ENCODE data around the gene IRF2BP1. TPM values are rescaled to one million over a fixed set of nuclear protein-coding genes. Genes with fewer than 3 reads are reported as not detected.

IRF2BP1 gene
- total RNA-seq, 1 experiment from 2014 or later = 24.7 TPM

- ChIA-PET CTCF (interaction anchor here (0.7 to 1.5 kb wide), 4 partner anchors 18 to 213 kb away, joined by 3 to 6 read pairs (median 4); no protein-coding TSS in a partner anchor), POLR2A (ENCODE audit: unreplicated experiment) (interaction anchor here (0.5 to 1.0 kb wide), 10 partner anchors 39 to 409 kb away, joined by 3 to 10 read pairs (median 4); partner anchors contain the start of genes CCDC61 and MYPOP)
- Histone ChIP-seq H3K27me3 (ENCODE audit: insufficient read depth, low read depth) (peaks cover 47% of the 10 kb centered on the region), H3K4me2 (peak within 1 kb of the TSS; percentile 75), H3K4me1 (replicated peaks; ENCODE audit: insufficient read depth) (peaks cover 15% of the 10 kb centered on the region), H3K9me3 (ENCODE audit: insufficient read depth, low read depth) (no peaks in the 10 kb centered on the region), H3K4me3 (peak within 1 kb of the TSS; percentile 67; the same call in 1 of the 2 replicates), H3K9me2 (ENCODE audit: insufficient read depth) (no peaks in the 10 kb centered on the region), H3K36me3 (ENCODE audit: low read depth) (peaks cover 11% of the 10 kb centered on the region; the same call in 1 of the 2 replicates), H2AFZ (peak within 1 kb of the TSS; percentile 91), H4K20me1 (ENCODE audit: insufficient read depth) (peaks cover 4% of the 10 kb centered on the region; the same call in 1 of the 2 replicates), H3K27ac (no peak within 1 kb of the TSS), H3K79me2 (ENCODE audit: low read depth) (peaks cover 36% of the 10 kb centered on the region), H3F3A (ENCODE audit: insufficient read depth, low read depth) (peaks cover 19% of the 10 kb centered on the region; the same call in 1 of the 2 replicates)
- TF ChIP-seq EZH2 (IDR thresholded peaks at IDR 0.05; ENCODE audit: low read depth) (peak; percentile 37; the same call in 1 of the 2 replicates), CTCF (conservative IDR thresholded peaks at IDR 0.05) (no peak; the same call in 1 of the 2 replicates)
- BruUV-seq (replicated peaks) = no TSS peak
- peak in 1 of 2 experiments; percentile 43 for DNase-seq
- intact Hi-C loops (cut with micrococcal nuclease; ENCODE audit: unreplicated experiment) = loop anchor here (1.0 to 10.0 kb wide), 3 partner anchors 22 to 401 kb away; partner anchors contain the start of gene IRF2BP1
These were observed 21.9 kb downstream of the IRF2BP1 start, which contains the start of gene FOXA3 for GRCh38 chr19:45863840-45864628. Gene FOXA3, plus strand, starts transcription at chr19:45864326. Its CDS starts 131 bp downstream, at chr19:45864457.

GRCh38 chr19:45863335-45863839 is 22.6 kb downstream of the IRF2BP1 start:
- no peak overlapping the region for H3K27ac ChIP-seq
- intact Hi-C loops (cut with micrococcal nuclease; ENCODE audit: unreplicated experiment) = loop anchor here (1.0 to 10.0 kb wide), 3 partner anchors 23 to 401 kb away; partner anchors contain the start of gene IRF2BP1
- no TSS peak for BruUV-seq (replicated peaks)
- H3K9me3 ChIP-seq (ENCODE audit: insufficient read depth, low read depth) = no peaks in the 10 kb centered on the region
- H3K4me1 ChIP-seq (replicated peaks; ENCODE audit: insufficient read depth) = peaks cover 15% of the 10 kb centered on the region
- DNase-seq = no peak
- H3K79me2 ChIP-seq (ENCODE audit: low read depth) = peaks cover 42% of the 10 kb centered on the region
- peak overlapping the region; percentile 91 for H2AFZ ChIP-seq
- H3K36me3 ChIP-seq (ENCODE audit: low read depth) = peaks cover 14% of the 10 kb centered on the region; the same call in 1 of the 2 replicates
- ChIA-PET CTCF (interaction anchor here (0.7 to 1.5 kb wide), 5 partner anchors 19 to 214 kb away, joined by 3 to 6 read pairs (median 4); no protein-coding TSS in a partner anchor), POLR2A (ENCODE audit: unreplicated experiment) (interaction anchor here (0.5 to 1.0 kb wide), 8 partner anchors 39 to 409 kb away, joined by 3 to 10 read pairs (median 4); partner anchors contain the start of genes CCDC61 and MYPOP)
- H3K9me2 ChIP-seq (ENCODE audit: insufficient read depth) = no peaks in the 10 kb centered on the region
- peaks cover 8% of the 10 kb centered on the region; the same call in 1 of the 2 replicates for H4K20me1 ChIP-seq (ENCODE audit: insufficient read depth)
- H3K4me2 ChIP-seq = peak overlapping the region; percentile 75
- peaks cover 47% of the 10 kb centered on the region for H3K27me3 ChIP-seq (ENCODE audit: insufficient read depth, low read depth)
- H3K4me3 ChIP-seq = peak overlapping the region; percentile 67; the same call in 1 of the 2 replicates
- H3F3A ChIP-seq (ENCODE audit: insufficient read depth, low read depth) = peaks cover 19% of the 10 kb centered on the region; the same call in 1 of the 2 replicates
- TF ChIP-seq CTCF (conservative IDR thresholded peaks at IDR 0.05) (no peak), EZH2 (IDR thresholded peaks at IDR 0.05; ENCODE audit: low read depth) (peak; percentile 84; the same call in 1 of the 2 replicates)

Measured in PC-9 (cell line).